ENCODE data around the gene IDUA. TPM values are rescaled to one million over a fixed set of nuclear protein-coding genes. Genes with fewer than 3 reads are reported as not detected.
A peak's percentile ranks its signal among the peaks of the same experiment; 100 is the strongest.

Gene IDUA
- total RNA-seq, 1 donor from 2014 or later, result 46.0 TPM

DNA sequence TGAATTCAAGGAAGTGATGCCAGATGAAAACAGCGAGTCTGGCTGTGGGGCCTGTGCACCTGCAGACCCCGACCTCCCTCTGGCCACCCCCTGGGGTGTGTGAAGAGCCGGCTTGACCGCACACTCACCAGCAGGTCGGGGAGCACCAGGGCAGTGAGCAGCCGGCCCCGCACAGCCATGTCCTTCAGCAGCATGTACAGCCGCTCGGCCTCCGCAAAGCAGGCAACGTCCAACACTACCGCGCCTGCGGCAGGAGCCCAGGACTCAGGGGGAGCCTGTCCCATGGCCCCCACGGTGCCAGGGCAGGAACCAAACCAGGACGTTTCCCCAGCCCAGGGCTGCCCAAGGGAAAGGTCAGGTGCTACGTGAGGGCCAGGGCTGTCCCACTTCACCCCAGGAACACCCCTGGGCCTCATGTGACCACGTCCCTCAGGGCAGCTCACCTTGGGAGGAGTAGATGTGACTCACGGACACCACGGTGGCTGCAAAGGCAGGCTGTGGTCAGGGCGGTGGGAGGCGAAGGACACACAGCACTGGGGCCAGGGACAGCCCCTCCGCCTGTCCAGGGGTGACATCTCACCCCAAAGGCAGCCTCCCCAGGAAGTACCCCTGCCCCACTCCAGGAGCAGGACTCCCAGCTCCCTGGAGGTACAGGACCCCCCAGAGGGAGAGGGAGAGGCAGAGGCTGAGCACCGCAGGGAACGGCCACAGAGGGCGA, 21.6 kb upstream of the IDUA start:
- peak; percentile 88 for DNase-seq (ENCODE audit: low spot score)
- Mint-ChIP-seq H3K36me3 (ENCODE audit: low read depth) (peaks cover 2% of the 10 kb centered on the region), H3K27me3 (ENCODE audit: low read depth) (no peaks in the 10 kb centered on the region), H3K27ac (ENCODE audit: unreplicated experiment) (no peak overlapping the region), H3K9me3 (ENCODE audit: low read depth) (no peaks in the 10 kb centered on the region), H3K4me1 (ENCODE audit: low read depth) (no peaks in the 10 kb centered on the region), H3K4me3 (ENCODE audit: unreplicated experiment) (no peak overlapping the region)
- TF ChIP-seq, protein P1, sequence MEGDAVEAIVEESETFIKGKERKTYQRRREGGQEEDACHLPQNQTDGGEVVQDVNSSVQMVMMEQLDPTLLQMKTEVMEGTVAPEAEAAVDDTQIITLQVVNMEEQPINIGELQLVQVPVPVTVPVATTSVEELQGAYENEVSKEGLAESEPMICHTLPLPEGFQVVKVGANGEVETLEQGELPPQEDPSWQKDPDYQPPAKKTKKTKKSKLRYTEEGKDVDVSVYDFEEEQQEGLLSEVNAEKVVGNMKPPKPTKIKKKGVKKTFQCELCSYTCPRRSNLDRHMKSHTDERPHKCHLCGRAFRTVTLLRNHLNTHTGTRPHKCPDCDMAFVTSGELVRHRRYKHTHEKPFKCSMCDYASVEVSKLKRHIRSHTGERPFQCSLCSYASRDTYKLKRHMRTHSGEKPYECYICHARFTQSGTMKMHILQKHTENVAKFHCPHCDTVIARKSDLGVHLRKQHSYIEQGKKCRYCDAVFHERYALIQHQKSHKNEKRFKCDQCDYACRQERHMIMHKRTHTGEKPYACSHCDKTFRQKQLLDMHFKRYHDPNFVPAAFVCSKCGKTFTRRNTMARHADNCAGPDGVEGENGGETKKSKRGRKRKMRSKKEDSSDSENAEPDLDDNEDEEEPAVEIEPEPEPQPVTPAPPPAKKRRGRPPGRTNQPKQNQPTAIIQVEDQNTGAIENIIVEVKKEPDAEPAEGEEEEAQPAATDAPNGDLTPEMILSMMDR (IDR thresholded peaks at IDR 0.05), result no peak

DNA sequence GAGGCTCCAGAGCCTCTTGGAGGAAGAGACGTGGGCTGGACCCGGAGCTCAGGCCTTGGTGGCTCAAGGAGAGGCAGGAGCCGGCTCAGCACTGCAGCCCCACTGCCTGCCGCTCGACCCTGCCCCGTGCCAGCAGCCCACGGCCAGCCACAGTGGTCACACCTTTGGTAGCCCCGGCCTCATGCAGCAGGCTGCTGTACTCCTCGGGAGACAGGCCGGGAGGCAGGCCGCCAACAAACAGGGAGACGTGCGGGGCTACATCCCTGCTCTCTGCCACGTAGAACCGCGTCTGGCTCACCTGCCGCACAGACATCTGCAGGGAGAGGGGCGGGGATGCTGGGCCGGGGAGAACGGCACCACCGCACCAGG, 21.1 kb upstream of the IDUA start:
- TF ChIP-seq, protein P1 (IDR thresholded peaks at IDR 0.05), result no peak
- Mint-ChIP-seq H3K9me3 (ENCODE audit: low read depth) (no peaks in the 10 kb centered on the region), H3K4me1 (ENCODE audit: low read depth) (no peaks in the 10 kb centered on the region), H3K36me3 (ENCODE audit: low read depth) (peaks cover 2% of the 10 kb centered on the region), H3K4me3 (ENCODE audit: unreplicated experiment) (no peak overlapping the region), H3K27ac (ENCODE audit: unreplicated experiment) (no peak overlapping the region), H3K27me3 (ENCODE audit: low read depth) (no peaks in the 10 kb centered on the region)
- peak; percentile 88 for DNase-seq (ENCODE audit: low spot score)

DNA sequence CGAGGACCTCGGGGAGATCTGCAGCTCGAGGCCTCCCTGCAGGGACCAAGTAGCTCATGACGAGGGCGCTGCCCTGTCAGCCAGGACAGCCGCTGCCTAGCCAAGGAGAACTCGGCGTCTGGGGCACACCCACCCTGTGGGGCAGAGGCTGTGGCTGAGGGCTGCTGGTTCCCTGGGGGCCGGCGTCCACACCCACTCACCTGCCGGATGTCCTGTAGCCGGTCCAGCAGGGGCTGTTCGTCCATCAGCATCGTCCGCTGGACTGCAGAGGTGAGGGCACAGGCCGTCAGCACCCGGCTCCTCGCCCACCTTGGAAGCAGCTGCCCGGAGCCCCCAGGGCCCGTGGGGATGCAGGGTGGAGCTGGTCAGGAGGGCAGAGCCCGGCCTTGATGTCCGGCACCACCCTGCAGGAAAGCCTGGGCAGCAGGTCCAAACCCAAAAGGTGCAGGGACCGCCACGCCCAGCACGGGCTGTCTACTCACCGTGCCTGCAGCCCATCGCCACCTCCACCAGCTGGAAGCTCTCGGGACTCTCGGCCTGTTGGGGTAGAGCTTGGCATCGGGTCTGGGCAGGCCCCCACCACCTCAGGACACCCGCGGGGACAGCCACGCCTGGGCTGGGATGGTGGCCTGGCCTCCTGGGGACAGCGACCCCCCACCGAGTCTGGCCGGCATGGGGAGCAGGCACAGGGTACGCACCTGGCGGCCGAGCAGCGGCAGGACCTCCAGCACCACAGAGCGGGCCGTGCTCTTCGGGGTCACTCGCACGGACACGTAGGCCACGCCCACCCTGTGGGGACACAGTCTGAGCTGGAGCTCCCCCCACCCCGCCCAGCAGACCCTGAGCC, 20.4 kb upstream of the IDUA start:
- Mint-ChIP-seq H3K4me3 (ENCODE audit: unreplicated experiment) (no peak overlapping the region), H3K27me3 (ENCODE audit: low read depth) (no peaks in the 10 kb centered on the region), H3K36me3 (ENCODE audit: low read depth) (peaks cover 2% of the 10 kb centered on the region), H3K4me1 (ENCODE audit: low read depth) (peaks cover 3% of the 10 kb centered on the region), H3K9me3 (ENCODE audit: low read depth) (no peaks in the 10 kb centered on the region), H3K27ac (ENCODE audit: unreplicated experiment) (no peak overlapping the region)
- DNase-seq (ENCODE audit: low spot score), result peak; percentile 92
- TF ChIP-seq, protein P1 (IDR thresholded peaks at IDR 0.05), result no peak

DNA sequence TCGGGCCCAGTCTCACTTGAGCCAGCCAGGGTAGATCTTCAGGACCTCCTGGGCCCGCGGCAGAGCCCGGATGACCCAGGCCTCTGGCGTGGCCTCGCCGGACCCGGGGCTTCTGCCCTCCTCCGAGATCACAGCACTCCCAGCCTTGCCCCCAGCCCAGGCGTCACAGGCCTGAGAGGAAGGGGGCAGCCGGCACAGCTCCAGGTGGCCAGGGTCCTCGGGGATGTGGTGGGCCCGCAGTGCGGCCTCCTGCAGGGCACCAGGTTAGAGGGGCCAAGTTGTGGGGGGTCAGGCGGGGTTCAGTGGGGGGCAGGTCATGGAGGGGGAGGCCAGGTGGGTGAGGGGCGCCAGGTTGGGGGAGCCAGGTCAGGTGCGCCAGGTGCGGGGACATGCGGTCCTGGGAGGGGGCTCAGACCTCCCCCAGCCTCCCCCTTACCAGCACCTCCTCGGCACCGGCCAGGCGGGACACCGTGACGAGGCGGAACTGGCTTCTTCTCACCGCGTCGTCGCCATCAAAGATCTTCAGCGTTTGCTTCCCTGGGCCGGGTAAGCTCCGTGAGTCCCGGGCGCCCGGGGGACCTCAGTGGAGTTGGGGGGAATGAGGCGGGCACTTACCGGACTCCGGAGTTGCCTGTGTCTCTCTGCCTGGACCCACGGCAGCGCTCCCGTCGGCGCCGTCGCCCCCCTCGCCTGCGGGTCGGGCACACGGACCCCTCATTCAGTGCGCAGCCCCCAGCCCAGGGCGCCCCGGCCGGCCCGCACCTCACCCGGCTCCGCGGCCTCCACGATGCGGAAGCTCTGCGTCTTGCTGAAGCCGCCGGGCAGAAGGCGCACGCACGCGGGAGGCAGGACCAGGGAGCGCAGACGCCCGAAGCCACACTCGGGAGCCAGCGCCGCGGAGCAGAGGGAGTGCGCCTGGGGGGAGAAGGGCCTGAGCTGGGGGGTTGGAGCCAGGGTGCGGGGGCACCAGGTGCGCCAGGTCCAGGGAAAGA, 19.4 kb upstream of the IDUA start:
- H3K4me3 Mint-ChIP-seq (ENCODE audit: unreplicated experiment), result no peak overlapping the region
- H3K9me3 Mint-ChIP-seq (ENCODE audit: low read depth), result no peaks in the 10 kb centered on the region
- no peak overlapping the region for H3K27ac Mint-ChIP-seq (ENCODE audit: unreplicated experiment)
- peaks cover 2% of the 10 kb centered on the region for H3K36me3 Mint-ChIP-seq (ENCODE audit: low read depth)
- DNase-seq (ENCODE audit: low spot score), result no peak
- peaks cover 7% of the 10 kb centered on the region for H3K4me1 Mint-ChIP-seq (ENCODE audit: low read depth)
- TF ChIP-seq, protein P1 (IDR thresholded peaks at IDR 0.05), result no peak
- H3K27me3 Mint-ChIP-seq (ENCODE audit: low read depth), result no peaks in the 10 kb centered on the region
